Sigmoid colon (tissue), 3 donors: ENCODE results near the gene RNF180.

Experiments
- POLR2A ChIP-seq, 2 donors: fragments of 450-650 bp; IDR thresholded peaks; one replicate each; pipeline ENCODE4 v1.6.1; 2016; ENCODE audit warnings: antibody characterized with exemption in 2 of 2, mild to moderate bottlenecking in 2 of 2, moderate library complexity in 2 of 2
- TF ChIP-seq, protein P1 (sequence below), 4 experiments: fragments of 450-650 bp in 3 of 4; fragments of 200-600 bp in 1 of 4; IDR thresholded peaks; one replicate each; pipeline ENCODE4 v1.5.1; 2016 to 2019; ENCODE audit warnings: antibody characterized with exemption in 4 of 4, mild to moderate bottlenecking in 3 of 4, moderate library complexity in 2 of 4

DNA sequence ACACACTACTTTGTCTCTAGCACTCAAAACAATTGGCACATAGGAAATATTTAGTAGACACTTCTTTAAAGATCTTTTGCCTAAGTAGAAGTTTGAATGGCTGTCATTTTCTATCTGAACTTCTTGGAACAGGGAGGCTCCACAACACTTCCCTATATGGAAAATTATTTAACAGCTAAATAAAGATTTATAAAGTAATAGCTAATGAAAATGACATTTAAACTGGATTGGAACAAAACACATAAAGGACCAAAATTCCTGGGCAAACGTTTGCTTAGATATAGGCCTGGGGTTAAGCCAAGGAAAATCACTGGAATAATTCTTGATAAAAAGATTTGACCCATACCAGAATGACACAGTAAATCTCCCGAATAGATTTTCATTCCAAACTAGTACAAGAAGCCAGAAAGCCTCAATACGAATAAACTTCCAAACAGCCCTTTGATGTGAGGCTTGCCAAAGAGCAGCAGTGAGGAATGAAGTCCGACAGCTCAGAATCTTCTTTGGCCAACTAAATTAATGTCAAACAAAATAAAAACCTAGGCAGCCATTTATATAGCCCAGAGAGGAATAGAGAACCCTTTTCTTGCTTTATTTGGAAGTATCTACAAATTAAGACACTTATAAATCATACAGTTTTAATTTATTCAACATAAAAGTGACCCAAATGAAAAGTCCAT is 20.3 kb upstream of the RNF180 start:
- TF ChIP-seq POLR2A (IDR thresholded peaks at IDR 0.05) = no peak
- TF ChIP-seq, protein P1, sequence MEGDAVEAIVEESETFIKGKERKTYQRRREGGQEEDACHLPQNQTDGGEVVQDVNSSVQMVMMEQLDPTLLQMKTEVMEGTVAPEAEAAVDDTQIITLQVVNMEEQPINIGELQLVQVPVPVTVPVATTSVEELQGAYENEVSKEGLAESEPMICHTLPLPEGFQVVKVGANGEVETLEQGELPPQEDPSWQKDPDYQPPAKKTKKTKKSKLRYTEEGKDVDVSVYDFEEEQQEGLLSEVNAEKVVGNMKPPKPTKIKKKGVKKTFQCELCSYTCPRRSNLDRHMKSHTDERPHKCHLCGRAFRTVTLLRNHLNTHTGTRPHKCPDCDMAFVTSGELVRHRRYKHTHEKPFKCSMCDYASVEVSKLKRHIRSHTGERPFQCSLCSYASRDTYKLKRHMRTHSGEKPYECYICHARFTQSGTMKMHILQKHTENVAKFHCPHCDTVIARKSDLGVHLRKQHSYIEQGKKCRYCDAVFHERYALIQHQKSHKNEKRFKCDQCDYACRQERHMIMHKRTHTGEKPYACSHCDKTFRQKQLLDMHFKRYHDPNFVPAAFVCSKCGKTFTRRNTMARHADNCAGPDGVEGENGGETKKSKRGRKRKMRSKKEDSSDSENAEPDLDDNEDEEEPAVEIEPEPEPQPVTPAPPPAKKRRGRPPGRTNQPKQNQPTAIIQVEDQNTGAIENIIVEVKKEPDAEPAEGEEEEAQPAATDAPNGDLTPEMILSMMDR (IDR thresholded peaks at IDR 0.05) = no peak
